HCT116 (cell line): Measurements from ENCODE around the gene G3BP1. TPM values are rescaled to one million over a fixed set of nuclear protein-coding genes. Genes with fewer than 3 reads are reported as not detected.
"Not testable (repeated sequence)": the region's sequence is repeated elsewhere in the genome, so short reads cannot be mapped to it uniquely, and the experiment has no call there.

Experiments
- ATAC-seq: fragments of 200-7000 bp; cut with Tn5 transposase; 2 replicates; pipeline ENCODE4 v1.9.1; 2020; ENCODE audit warnings: mild to moderate bottlenecking, moderate library complexity
- BruUV-seq: library from RNA; stranded (reverse); fragments of 400-500 nt; replicated peaks from 2 replicates; lab custom pipeline; 2021; lab: Mats Ljungman, UMichigan
- CTCF ChIA-PET: fragments of 300-600 bp; sonication (Branson Sonifier 250); formaldehyde crosslinking; loops from one replicate; lab custom pipeline; 2021; ENCODE audit warnings: antibody characterized with exemption; lab: Charles Lee
- POLR2A ChIA-PET: fragments of 300-600, 350-600 bp; sonication (Branson Sonifier 250); formaldehyde crosslinking; loops from one replicate; lab custom pipeline; 2021; ENCODE audit warnings: antibody characterized with exemption; lab: Charles Lee
- RAD21 ChIA-PET, 2 experiments: fragments of 300-600 bp; sonication (Branson Sonifier 250); formaldehyde crosslinking; loops; one replicate each; lab custom pipeline; 2023; ENCODE audit warnings: low total read pairs in 2 of 2; ENCODE audit not compliant: uncharacterized antibody in 2 of 2, unreplicated experiment in 2 of 2, low non-redundant PET in 1 of 2; lab: Charles Lee
- DNase-seq: peaks from one replicate; pipeline ENCODE4 v3.0.0-alpha.2; 2010; ENCODE audit warnings: low read depth, low spot score
- H2AFZ ChIP-seq: fragments of 200-600 bp; shearing (Covaris generic), sonication (generic); 2 replicates; pipeline ENCODE4 v1.6.1; 2017; ENCODE audit warnings: low read depth, mixed run types, mixed read lengths, antibody characterized with exemption, low read length; ENCODE audit not compliant: poor library complexity, severe bottlenecking
- H3K27ac ChIP-seq: 2 replicates; pipeline ENCODE4 v1.5.1; 2012; ENCODE audit warnings: low read depth, low read length
- H3K27me3 ChIP-seq: fragments of 200-600 bp; sonication (generic); 2 replicates; pipeline ENCODE4 v1.6.1; 2016; ENCODE audit warnings: mixed run types, low read length, mixed read lengths; ENCODE audit not compliant: insufficient read depth
- H3K36me3 ChIP-seq, 2 experiments: fragments of 200-500 bp in 1 of 2; fragments of 200-600 bp in 1 of 2; sonication (Bioruptor generic) in 1 of 2; sonication (generic) in 1 of 2; 2 replicates each; pipeline versions ENCODE4 v1.5.1 to v1.6.1; 2014 to 2016; ENCODE audit warnings: low read length in 2 of 2, inconsistent platforms in 1 of 2, mixed read lengths in 1 of 2, mixed run types in 1 of 2; ENCODE audit not compliant: insufficient read depth in 2 of 2, control insufficient read depth in 1 of 2
- H3K4me1 ChIP-seq, 2 experiments: fragments of 200-600 bp in 1 of 2; sonication (generic) in 1 of 2; 2 replicates each; pipeline versions ENCODE4 v1.5.1 to v1.6.1; 2012 to 2017; ENCODE audit warnings: low read length in 2 of 2, inconsistent platforms in 1 of 2, mild to moderate bottlenecking in 1 of 2, mixed read lengths in 1 of 2, mixed run types in 1 of 2, moderate library complexity in 1 of 2; ENCODE audit not compliant: insufficient read depth in 2 of 2, control insufficient read depth in 1 of 2
- H3K4me2 ChIP-seq: fragments of 200-600 bp; sonication (generic); 2 replicates; pipeline ENCODE4 v1.6.1; 2017; ENCODE audit warnings: mixed run types, low read length, mixed read lengths
- H3K4me3 ChIP-seq, 2 experiments: fragments of 200-600 bp in 1 of 2; sonication (generic) in 1 of 2; replicated peaks in 1 of 2; 2 replicates each; pipeline ENCODE4 v1.5.1; 2011 to 2016; ENCODE audit warnings: low read length in 2 of 2, control low read depth in 1 of 2, low read depth in 1 of 2, mild to moderate bottlenecking in 1 of 2, mixed read lengths in 1 of 2, mixed run types in 1 of 2
- H3K79me2 ChIP-seq: fragments of 200-600 bp; sonication (generic); 2 replicates; pipeline ENCODE4 v1.6.1; 2017; ENCODE audit warnings: mild to moderate bottlenecking, mixed run types, low read length, moderate library complexity, mixed read lengths; ENCODE audit not compliant: insufficient read depth
- H3K9ac ChIP-seq: fragments of 200-600 bp; sonication (generic); 2 replicates; pipeline ENCODE4 v1.6.1; 2016; ENCODE audit warnings: low read length, mixed read lengths
- H3K9me2 ChIP-seq: fragments of 200-600 bp; sonication (generic), shearing (Covaris generic); 2 replicates; pipeline ENCODE4 v1.6.1; 2017; ENCODE audit warnings: mixed run types, mild to moderate bottlenecking, moderate library complexity; ENCODE audit not compliant: insufficient read depth
- H3K9me3 ChIP-seq, 2 experiments: fragments of 200-500 bp in 1 of 2; fragments of 200-600 bp in 1 of 2; sonication (Bioruptor generic) in 1 of 2; sonication (generic) in 1 of 2; 2 replicates each; pipeline ENCODE4 v1.6.1; 2014 to 2017; ENCODE audit warnings: low read length in 2 of 2, mixed read lengths in 2 of 2, inconsistent platforms in 1 of 2, low read depth in 1 of 2, mild to moderate bottlenecking in 1 of 2, mixed run types in 1 of 2, moderate library complexity in 1 of 2; ENCODE audit not compliant: control insufficient read depth in 1 of 2, insufficient read depth in 1 of 2
- H4K20me1 ChIP-seq: fragments of 200-600 bp; sonication (generic), shearing (Covaris generic); 2 replicates; pipeline ENCODE4 v1.6.1; 2017; ENCODE audit warnings: mixed run types, mild to moderate bottlenecking, moderate library complexity; ENCODE audit not compliant: insufficient read depth
- CBX3 ChIP-seq: IDR thresholded peaks from 2 replicates; pipeline ENCODE4 v1.6.1; 2012; ENCODE audit warnings: low read depth
- EGR1 ChIP-seq: IDR thresholded peaks from 2 replicates; pipeline ENCODE4 v1.6.1; 2012; ENCODE audit warnings: low read depth
- JUND ChIP-seq: IDR thresholded peaks from 2 replicates; pipeline ENCODE4 v1.6.1; 2012
- POLR2AphosphoS5 ChIP-seq: IDR thresholded peaks from 2 replicates; pipeline ENCODE4 v1.6.1; 2011; ENCODE audit warnings: mild to moderate bottlenecking, low read depth, low read length, moderate library complexity
- SIN3A ChIP-seq: IDR thresholded peaks from 2 replicates; pipeline ENCODE4 v1.6.1; 2012; ENCODE audit warnings: low read depth
- SRF ChIP-seq: IDR thresholded peaks from 2 replicates; pipeline ENCODE4 v1.6.1; 2012; ENCODE audit warnings: low read depth
- YY1 ChIP-seq: IDR thresholded peaks from 2 replicates; pipeline ENCODE4 v1.6.1; 2011; ENCODE audit warnings: low read length, low read depth, moderate library complexity, mild to moderate bottlenecking; ENCODE audit not compliant: insufficient replicate concordance; ENCODE audit errors: extremely low read depth
- intact Hi-C: fragments of 100-400 bp; cut with micrococcal nuclease; formaldehyde crosslinking; loops from 2 replicates; pipeline ENCODE4 v1.10.0; 2022
- total RNA-seq: library from RNA; stranded (reverse); gene quantifications from one replicate; pipeline ENCODE4 v1.2.1, GENCODE V29; 2021; ENCODE audit not compliant: unreplicated experiment
- TF ChIP-seq, protein P1 (sequence below): IDR thresholded peaks from 2 replicates; pipeline ENCODE4 v1.6.1; 2012

G3BP1 gene
- total RNA-seq, 1 experiment from 2014 or later = 296 TPM

DNA sequence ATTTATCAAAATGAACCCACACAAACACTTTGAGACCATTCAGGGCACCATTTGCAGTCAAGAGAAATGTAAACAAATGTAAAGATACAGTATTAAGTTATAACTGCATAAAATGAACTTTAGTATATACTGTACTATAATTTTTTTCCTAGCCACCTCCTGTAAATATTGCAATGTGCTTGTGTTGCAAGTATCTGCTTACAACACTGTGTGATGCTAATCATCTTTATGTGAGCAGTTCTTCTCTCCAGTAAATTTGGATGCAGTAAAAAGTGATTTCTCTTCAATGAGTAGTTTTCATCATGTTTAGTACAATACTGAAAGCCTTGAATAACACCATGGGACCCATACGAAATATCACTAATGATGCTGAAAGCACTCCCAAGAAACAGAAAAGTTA is 9.4 kb downstream of the G3BP1 start:
- DNase-seq = no peak
- H3K36me3 ChIP-seq = peaks cover 7 to 13% of the 10 kb centered on the region in 2 experiments; a peak in 3 of 4 replicates
- no peak overlapping the region for H2AFZ ChIP-seq
- H3K4me1 ChIP-seq = peaks cover 2 to 3% of the 10 kb centered on the region in 2 experiments; a peak in 3 of 4 replicates
- no peak overlapping the region for H3K4me2 ChIP-seq
- peaks cover 78% of the 10 kb centered on the region; the same call in 1 of the 2 replicates for H4K20me1 ChIP-seq
- H3K79me2 ChIP-seq = peaks cover 100% of the 10 kb centered on the region
- no peak overlapping the region for H3K4me3 ChIP-seq
- no peak overlapping the region for H3K27ac ChIP-seq
- intact Hi-C loops = no loop called here
- ChIA-PET POLR2A (interaction anchor here (2.7 kb wide), 1 partner anchor 10 kb away, joined by 12 read pairs; the partner anchor contains the start of gene G3BP1), RAD21 (no interaction called here), CTCF (no interaction called here)
- H3K9me3 ChIP-seq = no peaks in the 10 kb centered on the region
- no peak for ATAC-seq
- H3K9ac ChIP-seq = no peak overlapping the region
- TF ChIP-seq SRF (no peak), YY1 (no peak), EGR1 (no peak), POLR2AphosphoS5 (no peak), SIN3A (no peak), CBX3 (no peak), JUND (no peak)
- TF ChIP-seq, protein P1, sequence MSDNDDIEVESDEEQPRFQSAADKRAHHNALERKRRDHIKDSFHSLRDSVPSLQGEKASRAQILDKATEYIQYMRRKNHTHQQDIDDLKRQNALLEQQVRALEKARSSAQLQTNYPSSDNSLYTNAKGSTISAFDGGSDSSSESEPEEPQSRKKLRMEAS = no peak
- no peaks in the 10 kb centered on the region for H3K9me2 ChIP-seq
- no peaks in the 10 kb centered on the region for H3K27me3 ChIP-seq
- BruUV-seq = no TSS peak

DNA sequence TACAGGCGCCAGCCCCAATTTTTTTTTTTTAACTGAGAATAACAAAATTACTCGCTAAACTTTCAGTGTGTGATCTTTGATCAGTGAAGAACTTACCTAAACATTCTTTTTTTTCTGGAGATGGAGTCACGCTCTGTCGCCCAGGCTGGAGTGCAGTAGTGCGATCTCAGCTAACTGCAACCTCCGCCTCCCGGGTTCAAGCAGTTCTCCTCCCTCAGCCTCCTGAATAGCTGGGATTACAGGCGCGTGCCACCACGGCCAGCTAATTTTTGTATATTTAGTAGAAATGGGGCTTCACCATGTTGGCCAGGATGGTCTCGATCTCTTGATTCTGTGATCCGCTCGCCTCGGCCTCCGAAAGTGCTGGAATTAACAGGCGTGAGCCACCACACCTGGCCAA is 11.9 kb downstream of the G3BP1 start:
- H2AFZ ChIP-seq, ATAC-seq, RAD21 ChIA-PET, intact Hi-C loops, H3K4me2 ChIP-seq, BruUV-seq, H3K4me3 ChIP-seq, H3K27ac ChIP-seq, H3K4me1 ChIP-seq, DNase-seq, H3K27me3 ChIP-seq, H3K36me3 ChIP-seq, H3K9me3 ChIP-seq, H3K9me2 ChIP-seq, CTCF ChIA-PET, H3K9ac ChIP-seq: not testable (repeated sequence)
- Histone ChIP-seq H3K79me2 (peaks cover 100% of the 10 kb centered on the region), H4K20me1 (peaks cover 67% of the 10 kb centered on the region; the same call in 1 of the 2 replicates)
- POLR2A ChIA-PET = interaction anchor here (2.8 kb wide), 1 partner anchor 12 kb away, joined by 10 read pairs; the partner anchor contains the start of gene G3BP1
